ENCODE data around the gene GSDME.

Gene GSDME

DNA sequence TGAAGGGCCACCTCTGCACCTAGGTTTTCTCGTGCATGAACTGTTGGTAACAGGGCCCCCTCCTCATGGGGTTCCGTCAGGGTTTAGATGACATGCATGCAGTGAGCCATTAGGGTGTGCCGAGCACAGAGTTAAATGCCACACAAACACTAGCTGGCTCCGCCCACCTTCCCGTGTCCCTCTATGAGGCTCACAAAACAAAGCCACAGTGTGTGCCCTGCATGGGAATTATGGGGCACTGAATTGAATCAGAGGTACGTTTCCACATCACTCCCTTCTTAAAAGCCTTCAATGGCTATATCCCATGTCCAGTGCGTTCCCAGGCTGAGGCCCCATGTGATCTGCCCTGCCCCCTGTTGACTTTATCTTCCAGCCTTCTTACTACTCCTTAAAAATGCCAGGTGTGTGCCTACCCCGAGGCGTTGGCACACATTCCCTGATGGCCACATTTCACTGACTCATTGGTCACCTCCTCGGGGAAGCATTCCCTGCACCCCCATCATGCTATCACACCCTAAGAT lies 35.7 kb downstream of the GSDME start:
- DNase-seq: no peak
- Histone ChIP-seq H3K79me2 (ENCODE audit: control insufficient read depth, insufficient read depth, low read length) (no peaks in the 10 kb centered on the region), H2BK15ac (replicated peaks; ENCODE audit: low read depth) (no peak overlapping the region)

GRCh38 chr7:24720283-24720682 lies 37.0 kb downstream of the GSDME start:
- H4K8ac ChIP-seq (ENCODE audit: low read depth, low read length): no peak overlapping the region
- no peak overlapping the region for H2BK120ac ChIP-seq (ENCODE audit: low read depth, low read length)
- no peaks in the 10 kb centered on the region for H3K4me1 ChIP-seq (ENCODE audit: control insufficient read depth, low read depth, low read length)
- WGBS (ENCODE audit: extremely low coverage, insufficient coverage, low lambda C conversion rate): no CpG with 5 or more reads among the region's 3 CpGs
- H3K27me3 ChIP-seq (ENCODE audit: insufficient read depth, low read length, poor library complexity): no peaks in the 10 kb centered on the region
- no peaks in the 10 kb centered on the region for H3K79me1 ChIP-seq (ENCODE audit: low read length)
- no peak overlapping the region for H3K56ac ChIP-seq (ENCODE audit: low read length)
- no peak overlapping the region for H3K4me2 ChIP-seq (ENCODE audit: low read length)
- H3K27ac ChIP-seq (ENCODE audit: low read depth, low read length): no peak overlapping the region
- no peak overlapping the region for H2BK5ac ChIP-seq (ENCODE audit: low read length)
- no peak overlapping the region for H2BK15ac ChIP-seq (replicated peaks; ENCODE audit: low read depth)
- no peak overlapping the region for H2AK5ac ChIP-seq (ENCODE audit: low read length)
- no peaks in the 10 kb centered on the region for H3K79me2 ChIP-seq (ENCODE audit: control insufficient read depth, insufficient read depth, low read length)
- no peak overlapping the region for H3K23ac ChIP-seq (ENCODE audit: low read length)
- H3K9ac ChIP-seq (ENCODE audit: low read length): no peak overlapping the region
- no peak overlapping the region for H3K18ac ChIP-seq (ENCODE audit: low read length)
- no peak overlapping the region for H4K5ac ChIP-seq (ENCODE audit: low read length)
- no peak overlapping the region for H3K4me3 ChIP-seq (ENCODE audit: low read length)
- no peak overlapping the region for H3K4ac ChIP-seq (ENCODE audit: low read depth, low read length)
- no peak for DNase-seq
- H3K36me3 ChIP-seq (ENCODE audit: control insufficient read depth, insufficient read depth, low read length): no peaks in the 10 kb centered on the region

More for the DNA sequence above, 35.7 kb downstream of the GSDME start:
- no peak overlapping the region for H3K4ac ChIP-seq (ENCODE audit: low read depth, low read length)
- no peak overlapping the region for H3K4me3 ChIP-seq (ENCODE audit: low read length)
- no peak overlapping the region for H3K9ac ChIP-seq (ENCODE audit: low read length)
- no peaks in the 10 kb centered on the region for H3K36me3 ChIP-seq (ENCODE audit: control insufficient read depth, insufficient read depth, low read length)
- H3K18ac ChIP-seq (ENCODE audit: low read length): no peak overlapping the region
- WGBS (ENCODE audit: extremely low coverage, insufficient coverage, low lambda C conversion rate): no CpG with 5 or more reads among the region's 10 CpGs
- H3K56ac ChIP-seq (ENCODE audit: low read length): no peak overlapping the region
- no peak overlapping the region for H3K4me2 ChIP-seq (ENCODE audit: low read length)
- no peak overlapping the region for H2BK120ac ChIP-seq (ENCODE audit: low read depth, low read length)
- no peak overlapping the region for H2BK5ac ChIP-seq (ENCODE audit: low read length)
- H3K27ac ChIP-seq (ENCODE audit: low read depth, low read length): no peak overlapping the region
- no peaks in the 10 kb centered on the region for H3K4me1 ChIP-seq (ENCODE audit: control insufficient read depth, low read depth, low read length)
- H4K5ac ChIP-seq (ENCODE audit: low read length): no peak overlapping the region
- H2AK5ac ChIP-seq (ENCODE audit: low read length): no peak overlapping the region
- no peak overlapping the region for H4K8ac ChIP-seq (ENCODE audit: low read depth, low read length)
- no peaks in the 10 kb centered on the region for H3K79me1 ChIP-seq (ENCODE audit: low read length)
- no peak overlapping the region for H3K23ac ChIP-seq (ENCODE audit: low read length)
- H3K27me3 ChIP-seq (ENCODE audit: insufficient read depth, low read length, poor library complexity): no peaks in the 10 kb centered on the region

- Histone ChIP-seq H4K5ac (ENCODE audit: low read length) (no peak overlapping the region), H3K9ac (ENCODE audit: low read length) (no peak overlapping the region), H3K4me2 (ENCODE audit: low read length) (no peak overlapping the region), H4K8ac (ENCODE audit: low read depth, low read length) (no peak overlapping the region), H2BK5ac (ENCODE audit: low read length) (no peak overlapping the region), H3K4me3 (ENCODE audit: low read length) (no peak overlapping the region), H3K36me3 (ENCODE audit: control insufficient read depth, insufficient read depth, low read length) (no peaks in the 10 kb centered on the region), H3K27me3 (ENCODE audit: insufficient read depth, low read length, poor library complexity) (no peaks in the 10 kb centered on the region), H3K4ac (ENCODE audit: low read depth, low read length) (no peak overlapping the region), H3K18ac (ENCODE audit: low read length) (no peak overlapping the region), H2BK15ac (replicated peaks; ENCODE audit: low read depth) (no peak overlapping the region), H2BK120ac (ENCODE audit: low read depth, low read length) (no peak overlapping the region), H3K27ac (ENCODE audit: low read depth, low read length) (no peak overlapping the region), H3K56ac (ENCODE audit: low read length) (no peak overlapping the region), H3K79me2 (ENCODE audit: control insufficient read depth, insufficient read depth, low read length) (no peaks in the 10 kb centered on the region), H3K23ac (ENCODE audit: low read length) (no peak overlapping the region), H3K79me1 (ENCODE audit: low read length) (no peaks in the 10 kb centered on the region), H2AK5ac (ENCODE audit: low read length) (no peak overlapping the region), H3K4me1 (ENCODE audit: control insufficient read depth, low read depth, low read length) (no peaks in the 10 kb centered on the region)
- DNase-seq: no peak
- WGBS (ENCODE audit: extremely low coverage, insufficient coverage, low lambda C conversion rate): no CpG with 5 or more reads among the region's 13 CpGs
These were observed 38.2 kb downstream of the GSDME start for GRCh38 chr7:24718977-24719491.

DNA sequence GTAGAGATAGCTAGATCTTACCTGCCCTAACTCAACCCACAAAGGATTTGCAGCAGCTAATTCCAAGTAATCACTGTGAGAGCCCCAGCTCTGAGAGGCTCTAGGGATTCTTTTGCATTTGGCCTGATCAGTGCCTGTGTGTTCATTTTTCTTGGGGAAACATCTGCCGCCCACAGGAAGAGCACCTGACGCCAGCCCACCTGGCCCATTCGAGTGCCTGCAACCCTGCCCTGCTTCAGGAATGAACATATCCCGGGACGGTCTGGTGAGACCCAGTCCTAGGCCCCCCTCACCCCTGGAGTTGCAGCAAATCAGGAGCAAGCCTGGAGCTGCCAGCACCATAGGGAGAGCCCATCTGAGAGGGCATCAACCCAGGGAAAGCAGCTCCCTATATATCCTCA lies 38.8 kb downstream of the GSDME start:
- no peak overlapping the region for H2BK5ac ChIP-seq (ENCODE audit: low read length)
- H3K79me1 ChIP-seq (ENCODE audit: low read length): no peaks in the 10 kb centered on the region
- H2BK120ac ChIP-seq (ENCODE audit: low read depth, low read length): no peak overlapping the region
- no peaks in the 10 kb centered on the region for H3K79me2 ChIP-seq (ENCODE audit: control insufficient read depth, insufficient read depth, low read length)
- no peaks in the 10 kb centered on the region for H3K4me1 ChIP-seq (ENCODE audit: control insufficient read depth, low read depth, low read length)
- no peak overlapping the region for H4K5ac ChIP-seq (ENCODE audit: low read length)
- no peak overlapping the region for H3K56ac ChIP-seq (ENCODE audit: low read length)
- no peak for DNase-seq
- no peak overlapping the region for H2AK5ac ChIP-seq (ENCODE audit: low read length)
- H3K23ac ChIP-seq (ENCODE audit: low read length): no peak overlapping the region
- H3K27ac ChIP-seq (ENCODE audit: low read depth, low read length): no peak overlapping the region
- no peaks in the 10 kb centered on the region for H3K27me3 ChIP-seq (ENCODE audit: insufficient read depth, low read length, poor library complexity)
- no peak overlapping the region for H3K4ac ChIP-seq (ENCODE audit: low read depth, low read length)
- H4K8ac ChIP-seq (ENCODE audit: low read depth, low read length): no peak overlapping the region
- no peak overlapping the region for H3K18ac ChIP-seq (ENCODE audit: low read length)
- no CpG with 5 or more reads among the region's 5 CpGs for WGBS (ENCODE audit: extremely low coverage, insufficient coverage, low lambda C conversion rate)
- H3K4me3 ChIP-seq (ENCODE audit: low read length): no peak overlapping the region
- no peak overlapping the region for H3K9ac ChIP-seq (ENCODE audit: low read length)
- H2BK15ac ChIP-seq (replicated peaks; ENCODE audit: low read depth): no peak overlapping the region
- no peak overlapping the region for H3K4me2 ChIP-seq (ENCODE audit: low read length)
- no peaks in the 10 kb centered on the region for H3K36me3 ChIP-seq (ENCODE audit: control insufficient read depth, insufficient read depth, low read length)

DNA sequence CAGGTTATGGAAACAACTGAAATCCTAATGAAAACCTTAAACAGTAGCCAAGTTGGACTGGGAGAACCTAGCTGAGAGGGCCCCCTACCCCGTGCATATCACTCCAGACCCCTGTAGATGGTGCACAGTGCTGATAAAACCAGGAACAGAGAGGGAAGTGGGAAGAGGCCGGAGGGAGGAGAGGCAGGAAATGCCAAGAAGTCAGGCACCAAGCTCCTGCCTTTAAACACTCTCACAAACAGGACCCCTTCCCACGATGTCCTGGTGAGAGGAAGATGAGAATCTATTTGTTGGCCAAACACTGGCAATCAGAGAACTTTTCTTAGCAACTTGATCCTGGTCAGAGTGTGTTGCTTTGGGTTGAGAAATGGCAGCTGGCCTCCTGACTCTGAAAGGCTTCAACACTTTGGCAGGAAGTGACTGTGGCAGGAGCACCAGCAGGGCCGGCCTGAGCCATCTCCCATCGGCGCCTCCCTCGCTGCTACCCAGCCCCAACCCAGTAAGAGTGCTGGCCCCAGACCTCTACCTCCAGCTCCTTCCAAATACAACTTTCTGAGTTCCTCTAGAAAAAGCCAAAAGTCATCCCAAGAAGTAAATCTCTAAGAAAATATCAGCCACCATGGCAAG lies 39.5 kb downstream of the GSDME start:
- Histone ChIP-seq H2AK5ac (ENCODE audit: low read length) (no peak overlapping the region), H2BK120ac (ENCODE audit: low read depth, low read length) (no peak overlapping the region), H3K23ac (ENCODE audit: low read length) (no peak overlapping the region), H3K56ac (ENCODE audit: low read length) (no peak overlapping the region), H3K4me2 (ENCODE audit: low read length) (no peak overlapping the region), H3K18ac (ENCODE audit: low read length) (no peak overlapping the region), H3K36me3 (ENCODE audit: control insufficient read depth, insufficient read depth, low read length) (no peaks in the 10 kb centered on the region), H2BK5ac (ENCODE audit: low read length) (no peak overlapping the region), H3K4ac (ENCODE audit: low read depth, low read length) (no peak overlapping the region), H2BK15ac (replicated peaks; ENCODE audit: low read depth) (no peak overlapping the region), H3K4me1 (ENCODE audit: control insufficient read depth, low read depth, low read length) (no peaks in the 10 kb centered on the region), H3K9ac (ENCODE audit: low read length) (no peak overlapping the region), H4K8ac (ENCODE audit: low read depth, low read length) (no peak overlapping the region), H3K4me3 (ENCODE audit: low read length) (no peak overlapping the region), H3K27ac (ENCODE audit: low read depth, low read length) (no peak overlapping the region), H3K79me2 (ENCODE audit: control insufficient read depth, insufficient read depth, low read length) (no peaks in the 10 kb centered on the region), H3K79me1 (ENCODE audit: low read length) (no peaks in the 10 kb centered on the region), H3K27me3 (ENCODE audit: insufficient read depth, low read length, poor library complexity) (no peaks in the 10 kb centered on the region), H4K5ac (ENCODE audit: low read length) (no peak overlapping the region)
- no peak for DNase-seq
- no CpG with 5 or more reads among the region's 7 CpGs for WGBS (ENCODE audit: extremely low coverage, insufficient coverage, low lambda C conversion rate)

GRCh38 chr7:24717247-24717622 lies 40.0 kb downstream of the GSDME start:
- no peak overlapping the region for H3K27ac ChIP-seq (ENCODE audit: low read depth, low read length)
- no peak for DNase-seq

More at GRCh38 chr7:24717247-24717622, 40.0 kb downstream of the GSDME start:
- H2BK5ac ChIP-seq (ENCODE audit: low read length): no peak overlapping the region
- H3K27me3 ChIP-seq (ENCODE audit: insufficient read depth, low read length, poor library complexity): no peaks in the 10 kb centered on the region
- H3K4me2 ChIP-seq (ENCODE audit: low read length): no peak overlapping the region
- H3K79me1 ChIP-seq (ENCODE audit: low read length): no peaks in the 10 kb centered on the region
- H4K8ac ChIP-seq (ENCODE audit: low read depth, low read length): no peak overlapping the region
- no peak overlapping the region for H3K56ac ChIP-seq (ENCODE audit: low read length)
- H3K4ac ChIP-seq (ENCODE audit: low read depth, low read length): no peak overlapping the region
- no peak overlapping the region for H4K5ac ChIP-seq (ENCODE audit: low read length)
- WGBS (ENCODE audit: extremely low coverage, insufficient coverage, low lambda C conversion rate): no CpG with 5 or more reads among the region's 14 CpGs
- H2BK15ac ChIP-seq (replicated peaks; ENCODE audit: low read depth): no peak overlapping the region
- H3K23ac ChIP-seq (ENCODE audit: low read length): no peak overlapping the region
- no peaks in the 10 kb centered on the region for H3K4me1 ChIP-seq (ENCODE audit: control insufficient read depth, low read depth, low read length)
- no peak overlapping the region for H3K4me3 ChIP-seq (ENCODE audit: low read length)
- H3K9ac ChIP-seq (ENCODE audit: low read length): no peak overlapping the region
- no peak overlapping the region for H2BK120ac ChIP-seq (ENCODE audit: low read depth, low read length)
- no peaks in the 10 kb centered on the region for H3K79me2 ChIP-seq (ENCODE audit: control insufficient read depth, insufficient read depth, low read length)
- H3K36me3 ChIP-seq (ENCODE audit: control insufficient read depth, insufficient read depth, low read length): no peaks in the 10 kb centered on the region
- H3K18ac ChIP-seq (ENCODE audit: low read length): no peak overlapping the region
- H2AK5ac ChIP-seq (ENCODE audit: low read length): no peak overlapping the region

Measured in mesendoderm (in vitro differentiated cells).